Activated CD8-positive, alpha-beta T cell treated with anti-CD3 and anti-CD28 coated beads for 36 hours (primary cell): ENCODE results near the gene NR2F1-AS1. TPM values are rescaled to one million over a fixed set of nuclear protein-coding genes. Genes with fewer than 3 reads are reported as not detected.

Experiments used
- ATAC-seq: fragments of 200-7000 bp; cut with Tn5 transposase; one replicate; pipeline ENCODE4 v1.10.0; 2021; ENCODE audit warnings: mild to moderate bottlenecking, moderate library complexity
- CTCF ChIA-PET: fragments of 350-600 bp; sonication (Branson Sonifier 250); formaldehyde crosslinking; loops from one replicate; lab custom pipeline; 2021; ENCODE audit warnings: antibody characterized with exemption; lab: Charles Lee
- POLR2A ChIA-PET: fragments of 350-600 bp; sonication (Branson Sonifier 250); formaldehyde crosslinking; loops from one replicate; lab custom pipeline; 2021; ENCODE audit warnings: antibody characterized with exemption; lab: Charles Lee
- DNase-seq: peaks from one replicate; pipeline ENCODE4 v3.0.0-alpha.2; 2020
- H3K27ac Mint-ChIP-seq: one replicate; pipeline ENCODE4 v1.8.0; 2021; ENCODE audit warnings: mild to moderate bottlenecking, mixed read lengths
- H3K27me3 Mint-ChIP-seq: one replicate; pipeline ENCODE4 v1.8.0; 2021; ENCODE audit warnings: mixed read lengths
- H3K36me3 Mint-ChIP-seq: one replicate; pipeline ENCODE4 v1.8.0; 2021; ENCODE audit warnings: low read depth, mixed read lengths
- H3K4me1 Mint-ChIP-seq: one replicate; pipeline ENCODE4 v1.8.0; 2021; ENCODE audit warnings: low read depth, mixed read lengths
- H3K4me3 Mint-ChIP-seq: one replicate; pipeline ENCODE4 v1.8.0; 2021; ENCODE audit warnings: mild to moderate bottlenecking, moderate library complexity, mixed read lengths
- H3K9me3 Mint-ChIP-seq: one replicate; pipeline ENCODE4 v1.8.0; 2021; ENCODE audit warnings: mixed read lengths
- CTCF ChIP-seq: fragments of 200-600 bp; IDR thresholded peaks from one replicate; pipeline ENCODE4 v1.8.0; 2022; ENCODE audit warnings: antibody characterized with exemption, mild to moderate bottlenecking
- intact Hi-C: fragments of 100-400 bp; cut with micrococcal nuclease; formaldehyde crosslinking; loops from one replicate; pipeline ENCODE4 v1.10.0; 2022
- total RNA-seq, 2 experiments: library from RNA; stranded (reverse); gene quantifications; one replicate each; pipeline ENCODE4 v1.2.3, GENCODE V29; 2021

Gene NR2F1-AS1
- total RNA-seq, 2 experiments from 2014 or later, result not detected

GRCh38 chr5:93594591-93595419, 13.8 kb upstream of the NR2F1-AS1 start:
- Mint-ChIP-seq H3K27me3 (peaks cover 70% of the 10 kb centered on the region), H3K9me3 (peaks cover 4% of the 10 kb centered on the region), H3K36me3 (peaks cover 5% of the 10 kb centered on the region), H3K4me3 (no peak overlapping the region), H3K4me1 (peaks cover 10% of the 10 kb centered on the region), H3K27ac (no peak overlapping the region)
- ATAC-seq, result no peak
- intact Hi-C loops, result no loop called here
- ChIA-PET POLR2A (interaction anchor here (1.0 kb wide), 1 partner anchor 298 kb away, joined by 3 read pairs; no protein-coding TSS in a partner anchor), CTCF (interaction anchor here (1.2 to 1.5 kb wide), 4 partner anchors 8 to 206 kb away, joined by 3 to 9 read pairs (median 4); no protein-coding TSS in a partner anchor)
- no peak for TF ChIP-seq CTCF
- no peak for DNase-seq

DNA sequence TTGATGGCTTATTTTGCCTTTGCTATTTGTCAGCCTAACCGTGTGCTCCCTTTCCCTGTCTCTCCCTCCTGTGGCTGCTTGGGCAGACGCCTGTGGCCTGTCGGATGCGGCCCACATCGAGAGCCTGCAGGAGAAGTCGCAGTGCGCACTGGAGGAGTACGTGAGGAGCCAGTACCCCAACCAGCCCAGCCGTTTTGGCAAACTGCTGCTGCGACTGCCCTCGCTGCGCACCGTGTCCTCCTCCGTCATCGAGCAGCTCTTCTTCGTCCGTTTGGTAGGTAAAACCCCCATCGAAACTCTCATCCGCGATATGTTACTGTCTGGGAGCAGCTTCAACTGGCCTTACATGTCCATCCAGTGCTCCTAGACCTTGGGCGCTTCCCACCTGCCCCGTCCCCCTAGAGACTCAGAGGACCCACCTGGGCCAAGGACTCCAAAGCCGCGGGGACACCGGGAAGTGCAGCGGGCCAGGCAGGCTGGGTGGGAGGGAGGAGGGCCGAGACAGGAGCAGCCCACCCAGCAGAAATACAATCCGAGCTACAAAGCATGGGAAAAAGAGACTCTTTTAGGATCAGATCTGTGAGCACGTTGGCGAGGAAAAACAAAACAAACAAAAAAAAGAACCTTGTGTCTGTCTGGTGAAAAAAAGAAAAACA, 12.6 kb upstream of the NR2F1-AS1 start:
- H3K4me3 Mint-ChIP-seq, result no peak overlapping the region

GRCh38 chr5:93592883-93593282, 11.9 kb upstream of the NR2F1-AS1 start:
- H3K4me1 Mint-ChIP-seq, result peaks cover 19% of the 10 kb centered on the region
- intact Hi-C loops, result no loop called here
- no peak for ATAC-seq
- POLR2A ChIA-PET, result no interaction called here
- TF ChIP-seq CTCF, result no peak
- H3K27me3 Mint-ChIP-seq, result peaks cover 83% of the 10 kb centered on the region
- no peak for DNase-seq
- no peak overlapping the region for H3K4me3 Mint-ChIP-seq
- peaks cover 8% of the 10 kb centered on the region for H3K9me3 Mint-ChIP-seq
- peaks cover 7% of the 10 kb centered on the region for H3K36me3 Mint-ChIP-seq
- CTCF ChIA-PET, result no interaction called here
- H3K27ac Mint-ChIP-seq, result no peak overlapping the region

More for the DNA sequence above, 12.6 kb upstream of the NR2F1-AS1 start:
- intact Hi-C loops, result no loop called here
- no peak overlapping the region for H3K27ac Mint-ChIP-seq
- DNase-seq (no peak), ATAC-seq (no peak)
- CTCF ChIA-PET, result no interaction called here
- POLR2A ChIA-PET, result interaction anchor here (0.5 kb wide), 1 partner anchor 57 kb away, joined by 3 read pairs; no protein-coding TSS in a partner anchor
- H3K4me1 Mint-ChIP-seq, result peaks cover 15% of the 10 kb centered on the region
- H3K27me3 Mint-ChIP-seq, result peaks cover 82% of the 10 kb centered on the region
- H3K9me3 Mint-ChIP-seq, result peaks cover 7% of the 10 kb centered on the region
- TF ChIP-seq CTCF, result no peak
- H3K36me3 Mint-ChIP-seq, result peaks cover 7% of the 10 kb centered on the region

- DNase-seq (no peak), ATAC-seq (no peak)
- CTCF ChIA-PET, result interaction anchor here (1.8 to 2.2 kb wide), 2 partner anchors 12 to 209 kb away, joined by 4 to 7 read pairs; no protein-coding TSS in a partner anchor
- H3K36me3 Mint-ChIP-seq, result peaks cover 11% of the 10 kb centered on the region
- POLR2A ChIA-PET, result interaction anchor here (0.8 kb wide), 1 partner anchor 17 kb away, joined by 3 read pairs; no protein-coding TSS in a partner anchor
- H3K4me3 Mint-ChIP-seq, result no peak overlapping the region
- peaks cover 86% of the 10 kb centered on the region for H3K27me3 Mint-ChIP-seq
- peaks cover 30% of the 10 kb centered on the region for H3K4me1 Mint-ChIP-seq
- H3K9me3 Mint-ChIP-seq, result peaks cover 10% of the 10 kb centered on the region
- no peak for TF ChIP-seq CTCF
- H3K27ac Mint-ChIP-seq, result no peak overlapping the region
- intact Hi-C loops, result no loop called here
Observed at GRCh38 chr5:93591323-93591945, 10.4 kb upstream of the NR2F1-AS1 start.
